Measurements from ENCODE around the gene SLC9A8. TPM values are rescaled to one million over a fixed set of nuclear protein-coding genes. Genes with fewer than 3 reads are reported as not detected.

SLC9A8 gene
- polyA plus RNA-seq, 1 donor from 2014 or later = 6.7 TPM

GRCh38 chr20:49938173-49939163 lies 125.8 kb downstream of the SLC9A8 start:
- H4K20me1 ChIP-seq (ENCODE audit: insufficient read depth) = no peaks in the 10 kb centered on the region
- H3K79me2 ChIP-seq (replicated peaks; ENCODE audit: insufficient read depth, low read length) = peaks cover 55% of the 10 kb centered on the region
- no peaks in the 10 kb centered on the region for H3K27me3 ChIP-seq (ENCODE audit: insufficient read depth, low read depth, low read length)
- peak overlapping the region; percentile 100 for H3K4me3 ChIP-seq (ENCODE audit: low read length)
- H3K9me3 ChIP-seq (ENCODE audit: low read length) = no peaks in the 10 kb centered on the region
- no peak for TF ChIP-seq EZH2 (IDR thresholded peaks at IDR 0.05; ENCODE audit: borderline replicate concordance, insufficient read depth, low read length, poor library complexity, severe bottlenecking)
- TF ChIP-seq MXI1 (conservative IDR thresholded peaks at IDR 0.05; ENCODE audit: poor library complexity, severe bottlenecking) = no peak
- TF ChIP-seq, protein P1, sequence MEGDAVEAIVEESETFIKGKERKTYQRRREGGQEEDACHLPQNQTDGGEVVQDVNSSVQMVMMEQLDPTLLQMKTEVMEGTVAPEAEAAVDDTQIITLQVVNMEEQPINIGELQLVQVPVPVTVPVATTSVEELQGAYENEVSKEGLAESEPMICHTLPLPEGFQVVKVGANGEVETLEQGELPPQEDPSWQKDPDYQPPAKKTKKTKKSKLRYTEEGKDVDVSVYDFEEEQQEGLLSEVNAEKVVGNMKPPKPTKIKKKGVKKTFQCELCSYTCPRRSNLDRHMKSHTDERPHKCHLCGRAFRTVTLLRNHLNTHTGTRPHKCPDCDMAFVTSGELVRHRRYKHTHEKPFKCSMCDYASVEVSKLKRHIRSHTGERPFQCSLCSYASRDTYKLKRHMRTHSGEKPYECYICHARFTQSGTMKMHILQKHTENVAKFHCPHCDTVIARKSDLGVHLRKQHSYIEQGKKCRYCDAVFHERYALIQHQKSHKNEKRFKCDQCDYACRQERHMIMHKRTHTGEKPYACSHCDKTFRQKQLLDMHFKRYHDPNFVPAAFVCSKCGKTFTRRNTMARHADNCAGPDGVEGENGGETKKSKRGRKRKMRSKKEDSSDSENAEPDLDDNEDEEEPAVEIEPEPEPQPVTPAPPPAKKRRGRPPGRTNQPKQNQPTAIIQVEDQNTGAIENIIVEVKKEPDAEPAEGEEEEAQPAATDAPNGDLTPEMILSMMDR (IDR thresholded peaks at IDR 0.05; ENCODE audit: poor library complexity, severe bottlenecking) = no peak
- TF ChIP-seq REST (IDR thresholded peaks at IDR 0.05; ENCODE audit: borderline replicate concordance) = no peak
- TF ChIP-seq SMC3 (conservative IDR thresholded peaks at IDR 0.05; ENCODE audit: poor library complexity) = no peak
- TF ChIP-seq POLR2AphosphoS5 (IDR thresholded peaks at IDR 0.05) = no peak
- no peak for TF ChIP-seq EP300 (conservative IDR thresholded peaks at IDR 0.05; ENCODE audit: poor library complexity, severe bottlenecking)
- TF ChIP-seq RAD21 (conservative IDR thresholded peaks at IDR 0.05) = no peak
- no peak for TF ChIP-seq TAF1 (IDR thresholded peaks at IDR 0.05; ENCODE audit: low read depth)
- H2AFZ ChIP-seq (ENCODE audit: low read depth, low read length) = no peak overlapping the region
- H3K4me2 ChIP-seq (ENCODE audit: low read length) = no peak overlapping the region
- no peak overlapping the region for H3K9ac ChIP-seq (ENCODE audit: low read length)
- H3K36me3 ChIP-seq (ENCODE audit: insufficient read depth, low read length) = no peaks in the 10 kb centered on the region
- no peak overlapping the region for H3K27ac ChIP-seq (ENCODE audit: low read length)
- no peaks in the 10 kb centered on the region for H3K9me2 ChIP-seq (ENCODE audit: insufficient read depth, low read length)
- no peaks in the 10 kb centered on the region for H3F3A ChIP-seq (ENCODE audit: insufficient read depth, low read length, poor library complexity, severe bottlenecking)

DNA sequence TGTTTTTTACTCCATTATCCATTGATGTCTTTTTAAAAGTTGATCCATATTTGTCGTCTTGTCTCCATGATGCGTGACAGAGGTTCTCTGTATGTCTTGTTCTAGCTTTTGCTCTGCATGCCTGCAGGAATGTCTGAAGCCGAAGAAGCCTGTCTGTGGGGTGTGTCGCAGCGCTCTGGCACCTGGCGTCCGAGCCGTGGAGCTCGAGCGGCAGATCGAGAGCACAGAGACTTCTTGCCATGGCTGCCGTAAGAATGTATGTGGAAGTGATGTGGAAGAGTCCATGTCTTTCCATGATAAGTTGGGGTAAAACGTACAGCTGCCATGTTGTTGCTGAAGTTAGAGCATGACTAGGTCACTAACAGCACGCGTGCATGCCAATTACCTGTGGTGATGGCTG lies 128.8 kb downstream of the SLC9A8 start:
- H3F3A ChIP-seq (ENCODE audit: insufficient read depth, low read length, poor library complexity, severe bottlenecking) = no peaks in the 10 kb centered on the region

More for the DNA sequence above, 128.8 kb downstream of the SLC9A8 start:
- no peak overlapping the region for H3K27ac ChIP-seq (ENCODE audit: low read length)
- H3K79me2 ChIP-seq (replicated peaks; ENCODE audit: insufficient read depth, low read length) = peaks cover 49% of the 10 kb centered on the region
- H3K4me3 ChIP-seq (ENCODE audit: low read length) = no peak overlapping the region
- H3K9me3 ChIP-seq (ENCODE audit: low read length) = no peaks in the 10 kb centered on the region
- H3K27me3 ChIP-seq (ENCODE audit: insufficient read depth, low read depth, low read length) = no peaks in the 10 kb centered on the region
- H3K9me2 ChIP-seq (ENCODE audit: insufficient read depth, low read length) = no peaks in the 10 kb centered on the region
- no peak overlapping the region for H3K9ac ChIP-seq (ENCODE audit: low read length)
- peaks cover 7% of the 10 kb centered on the region for H3K36me3 ChIP-seq (ENCODE audit: insufficient read depth, low read length)
- TF ChIP-seq MXI1 (conservative IDR thresholded peaks at IDR 0.05; ENCODE audit: poor library complexity, severe bottlenecking) = no peak
- no peak for TF ChIP-seq EP300 (conservative IDR thresholded peaks at IDR 0.05; ENCODE audit: poor library complexity, severe bottlenecking)
- TF ChIP-seq, protein P1 (IDR thresholded peaks at IDR 0.05; ENCODE audit: poor library complexity, severe bottlenecking) = no peak
- no peak for TF ChIP-seq POLR2AphosphoS5 (IDR thresholded peaks at IDR 0.05)
- TF ChIP-seq REST (IDR thresholded peaks at IDR 0.05; ENCODE audit: borderline replicate concordance) = no peak
- TF ChIP-seq EZH2 (IDR thresholded peaks at IDR 0.05; ENCODE audit: borderline replicate concordance, insufficient read depth, low read length, poor library complexity, severe bottlenecking) = no peak
- TF ChIP-seq TAF1 (IDR thresholded peaks at IDR 0.05; ENCODE audit: low read depth) = no peak
- no peak for TF ChIP-seq SMC3 (conservative IDR thresholded peaks at IDR 0.05; ENCODE audit: poor library complexity)
- TF ChIP-seq RAD21 (conservative IDR thresholded peaks at IDR 0.05) = no peak
- H3K4me2 ChIP-seq (ENCODE audit: low read length) = no peak overlapping the region
- H4K20me1 ChIP-seq (ENCODE audit: insufficient read depth) = no peaks in the 10 kb centered on the region
- no peak overlapping the region for H2AFZ ChIP-seq (ENCODE audit: low read depth, low read length)

All from neural cell (in vitro differentiated cells).